Placental epithelial cell (primary cell): ENCODE data around the gene DUOX1. TPM values are rescaled to one million over a fixed set of nuclear protein-coding genes. Genes with fewer than 3 reads are reported as not detected.

Experiments used
- total RNA-seq: library from RNA; depleted of rRNA; stranded (reverse); fragments of >200 nt; gene quantifications from 2 replicates; pipeline ENCODE4 v1.2.3, GENCODE V29; 2012

The DUOX1 gene
- 7.5 and 11.0 TPM in 2 replicates for total RNA-seq

DNA sequence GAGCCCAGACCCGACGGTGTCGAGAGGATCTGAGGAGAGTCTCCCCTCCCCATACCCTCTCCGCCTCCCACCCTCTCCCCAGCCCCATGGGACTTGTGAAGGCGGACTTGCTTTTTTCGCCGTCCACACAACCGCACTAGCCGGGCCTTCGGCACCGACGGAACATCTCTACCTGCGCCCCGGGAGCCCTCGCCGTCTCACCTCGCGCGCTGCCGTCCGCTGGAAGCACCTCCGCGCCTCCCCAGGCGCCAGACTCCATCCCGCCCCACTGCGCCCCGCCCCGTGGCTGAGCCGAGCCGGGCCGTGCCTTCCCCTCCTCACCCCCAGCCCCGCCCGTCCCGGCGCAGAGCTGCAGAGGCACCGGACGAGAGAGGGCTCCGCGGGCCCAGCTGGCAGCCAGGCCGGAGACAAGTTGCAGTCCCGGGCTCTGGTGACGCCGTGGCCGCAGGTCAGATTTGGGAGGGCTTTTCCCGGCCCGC lies at the start of gene DUOX1, which contains the start of gene DUOXA1:
Gene DUOX1 (plus strand): TSS at position 344 of the 479 bp plus-strand sequence. CDS start 1,973 bp downstream, outside the sequence.
Gene DUOXA1 (minus strand): TSS at position 229 of the 479 bp plus-strand sequence. CDS start 6,865 bp downstream, outside the sequence.

DNA sequence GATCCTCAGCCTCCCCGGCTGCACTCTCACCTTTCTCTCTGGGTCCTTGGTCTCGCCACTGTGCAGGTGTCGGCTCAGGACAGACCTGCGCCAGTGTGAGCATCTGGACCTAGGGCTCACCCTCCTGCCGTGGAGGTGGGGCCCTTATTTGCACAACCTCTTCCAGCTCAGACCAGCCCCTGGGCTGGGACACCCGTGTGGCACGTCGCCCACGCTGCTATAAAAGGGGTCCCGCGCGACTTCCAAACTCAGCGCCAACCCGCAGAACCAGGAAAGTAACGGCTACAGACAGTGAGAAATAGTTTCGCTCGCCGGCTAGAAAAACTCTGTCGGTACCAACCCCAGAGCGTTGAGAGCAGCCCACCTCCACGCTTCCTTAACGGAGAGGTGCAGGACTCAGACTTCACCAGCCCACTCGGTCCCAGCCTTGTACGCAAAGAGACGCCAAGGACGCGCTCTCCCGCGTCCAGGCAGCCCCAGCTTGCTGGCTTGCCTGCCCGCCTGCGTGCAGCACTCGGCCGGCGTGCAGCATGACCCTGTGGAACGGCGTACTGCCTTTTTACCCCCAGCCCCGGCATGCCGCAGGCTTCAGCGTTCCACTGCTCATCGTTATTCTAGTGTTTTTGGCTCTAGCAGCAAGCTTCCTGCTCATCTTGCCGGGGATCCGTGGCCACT lies 15.6 kb upstream of the DUOX1 start, which contains the start of the genes DUOX2 and DUOXA2:
Gene DUOX2 (minus strand): TSS at position 97 of the 675 bp plus-strand sequence. CDS start 761 bp downstream, outside the sequence.
Gene DUOXA2 (plus strand): TSS at position 251 of the 675 bp plus-strand sequence. CDS start 280 bp downstream, at position 531.

GRCh38 chr15:45187894-45188830 lies 58.4 kb downstream of the DUOX1 start, which contains the start of gene SHF:
SHF (minus strand) TSS chr15:45187966; CDS start chr15:45187951, 15 bp downstream.

Other genes starting within 250 kb of the DUOX1 start
- gene TERB2, start 173.3 kb upstream of the DUOX1 start, total RNA-seq = not detected in 2 replicates
- 21.6 and 27.1 TPM in 2 replicates for gene SORD, start 106.8 kb upstream of the DUOX1 start, total RNA-seq
- 1.4 and 5.1 TPM in 2 replicates for gene DUOX2, start 15.8 kb upstream of the DUOX1 start, total RNA-seq
- not detected in 2 replicates for gene DUOXA2, start 15.7 kb upstream of the DUOX1 start, total RNA-seq
- 22.0 and 23.2 TPM in 2 replicates for gene DUOXA1, start 115 bp upstream of the DUOX1 start, total RNA-seq
- gene SHF, start 58.0 kb downstream of the DUOX1 start, total RNA-seq = 10.6 and 19.2 TPM in 2 replicates
- not detected in 2 replicates for gene SLC28A2, start 122.2 kb downstream of the DUOX1 start, total RNA-seq
- 0.54 and 0.79 TPM in 2 replicates for gene GATM, start 248.6 kb downstream of the DUOX1 start, total RNA-seq